PFSK-1 (cell line): ENCODE results near the gene MSH5.

Experiments
- FOXP2 ChIP-seq: optimal IDR thresholded peaks from 2 replicates; pipeline ENCODE3; 2011; ENCODE audit warnings: borderline replicate concordance, control low read depth, inconsistent platforms; ENCODE audit not compliant: insufficient read depth; ENCODE audit errors: extremely low read length, extremely low read depth
- POLR2AphosphoS5 ChIP-seq: IDR thresholded peaks from 2 replicates; pipeline ENCODE4 v1.6.1; 2012; ENCODE audit warnings: low read depth, mild to moderate bottlenecking, control low read depth, low read length, moderate library complexity
- REST ChIP-seq, 2 experiments: IDR thresholded peaks; 2 replicates each; pipeline versions ENCODE4 v1.6.1 to v1.8.0; 2011 to 2012; ENCODE audit warnings: low read depth in 2 of 2, low read length in 2 of 2, control low read depth in 1 of 2, inconsistent platforms in 1 of 2, mild to moderate bottlenecking in 1 of 2, moderate library complexity in 1 of 2; ENCODE audit not compliant: insufficient read depth in 1 of 2
- SIN3A ChIP-seq: IDR thresholded peaks from 2 replicates; pipeline ENCODE4 v1.6.1; 2012; ENCODE audit warnings: mild to moderate bottlenecking, low read length, moderate library complexity, borderline replicate concordance; ENCODE audit not compliant: insufficient read depth

DNA sequence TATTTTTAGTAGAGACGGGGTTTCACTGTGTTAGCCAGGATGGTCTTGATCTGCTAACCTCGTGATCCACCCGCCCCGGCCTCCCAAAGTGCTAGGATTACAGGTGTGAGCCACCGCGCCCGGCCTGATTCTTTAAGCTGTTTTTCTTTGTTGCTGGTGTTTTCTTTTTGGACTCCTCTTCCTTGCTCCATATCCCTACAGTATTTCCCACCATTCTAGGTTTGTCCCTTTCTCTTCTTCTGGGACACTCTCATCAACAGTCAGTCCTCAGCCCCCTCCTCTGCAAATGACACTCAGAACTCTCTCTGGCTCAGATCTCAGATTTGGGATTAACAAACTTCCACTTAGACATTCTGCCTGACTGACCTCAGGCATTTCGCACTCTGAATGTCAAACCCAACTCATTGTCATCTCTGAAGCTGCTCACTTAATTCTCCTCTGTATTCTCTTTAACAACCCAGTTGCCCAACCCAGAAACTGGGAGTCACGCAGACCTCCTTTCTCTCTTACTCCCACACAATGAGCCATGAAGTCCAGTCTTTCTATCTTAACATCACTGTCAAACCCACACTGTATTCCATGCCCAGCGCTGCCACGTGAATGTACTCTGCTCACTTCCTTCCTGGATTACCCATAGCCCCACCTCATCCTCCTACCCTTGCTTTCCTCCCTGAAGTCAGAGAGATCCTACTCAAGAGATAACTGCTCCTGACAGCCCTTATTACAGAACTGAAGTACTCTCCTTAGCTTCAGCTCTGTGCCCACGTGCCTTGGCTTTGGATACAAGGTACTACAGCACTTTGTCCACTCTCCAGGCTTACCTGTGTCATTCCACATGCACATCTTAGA, 14.1 kb upstream of the MSH5 start:
- TF ChIP-seq REST (IDR thresholded peaks at IDR 0.05; ENCODE audit: insufficient read depth in 1 of 2, low read depth in 2 of 2, low read length in 2 of 2) (no peak), SIN3A (no peak), FOXP2 (no peak), POLR2AphosphoS5 (no peak)
